ENCODE results near the gene SSBP1.
A peak's percentile ranks its signal among the peaks of the same experiment; 100 is the strongest.
"Not testable (repeated sequence)": the region's sequence is repeated elsewhere in the genome, so short reads cannot be mapped to it uniquely, and the experiment has no call there.

SSBP1 gene

DNA sequence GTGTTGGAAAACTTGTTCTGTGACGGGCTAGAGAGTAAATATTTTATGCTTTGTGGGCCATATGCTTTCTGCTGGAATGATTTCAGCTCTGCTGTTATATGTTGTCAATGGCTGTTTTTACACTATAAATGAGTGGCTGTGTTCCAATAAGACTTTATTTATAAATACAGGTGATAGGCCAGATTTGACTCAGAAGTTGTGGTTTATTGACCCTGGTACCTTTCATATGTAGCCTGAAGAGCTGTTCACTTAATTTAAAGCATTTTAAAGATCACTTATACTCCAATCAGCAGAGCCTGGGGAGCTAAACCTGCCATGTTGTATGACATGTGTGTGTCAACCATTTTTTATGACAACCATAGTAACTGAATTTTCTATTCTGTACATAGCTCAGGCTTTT lies 9.1 kb upstream of the SSBP1 start:
- no peaks in the 10 kb centered on the region for H3K9me3 ChIP-seq (ENCODE audit: control insufficient read depth, low read length)
- no peak for DNase-seq
- no peak overlapping the region for H3K27ac ChIP-seq (ENCODE audit: insufficient read depth, low read length, poor library complexity, severe bottlenecking)
- no peaks in the 10 kb centered on the region for H3K27me3 ChIP-seq (replicated peaks; ENCODE audit: control insufficient read depth, insufficient read depth, low read length, poor library complexity, severe bottlenecking)
- no peaks in the 10 kb centered on the region for H3K36me3 ChIP-seq (ENCODE audit: control insufficient read depth, insufficient read depth, low read length)
- H3K4me1 ChIP-seq (ENCODE audit: control insufficient read depth, insufficient read depth, low read length, poor library complexity, severe bottlenecking), result no peaks in the 10 kb centered on the region
- no peak overlapping the region for H3K4me3 ChIP-seq (ENCODE audit: insufficient read depth, low read depth, low read length, poor library complexity, severe bottlenecking)

DNA sequence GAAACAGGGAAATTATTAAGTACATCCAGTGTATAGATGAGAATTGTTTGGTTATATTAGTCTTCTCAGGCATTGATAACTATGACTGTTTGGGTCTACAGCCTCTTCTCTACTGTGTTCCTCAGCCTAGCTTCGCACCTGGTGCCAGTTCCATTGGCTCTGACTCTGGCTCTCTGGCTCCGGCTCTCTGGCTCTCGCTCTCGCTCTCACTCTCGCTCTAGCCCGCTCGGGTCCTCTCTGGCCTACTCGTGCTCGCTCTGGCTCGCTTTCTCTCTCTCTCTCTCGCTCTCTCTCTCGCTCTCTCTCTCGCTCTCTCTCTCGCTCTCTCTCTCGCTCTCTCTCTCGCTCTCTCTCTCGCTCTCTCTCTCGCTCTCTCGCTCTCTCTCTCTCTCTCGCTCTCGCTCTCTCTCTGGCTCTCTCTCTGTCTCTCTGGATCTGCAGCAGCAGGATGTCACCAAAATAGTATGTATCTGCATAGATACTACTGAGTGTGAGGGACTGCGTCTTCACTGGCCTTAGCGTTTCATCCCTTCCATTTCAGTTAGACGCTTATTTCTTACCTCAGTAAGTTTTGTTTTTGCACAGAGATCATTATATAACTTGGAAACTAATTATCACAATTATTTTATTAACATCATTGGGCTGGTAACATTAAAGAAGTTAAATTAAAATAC lies 6.5 kb upstream of the SSBP1 start:
- no peak for DNase-seq
- Histone ChIP-seq H3K4me3 (ENCODE audit: insufficient read depth, low read depth, low read length, poor library complexity, severe bottlenecking) (no peak overlapping the region), H3K9me3 (ENCODE audit: control insufficient read depth, low read length) (no peaks in the 10 kb centered on the region), H3K36me3 (ENCODE audit: control insufficient read depth, insufficient read depth, low read length) (no peaks in the 10 kb centered on the region), H3K27me3 (replicated peaks; ENCODE audit: control insufficient read depth, insufficient read depth, low read length, poor library complexity, severe bottlenecking) (no peaks in the 10 kb centered on the region), H3K27ac (ENCODE audit: insufficient read depth, low read length, poor library complexity, severe bottlenecking) (no peak overlapping the region), H3K4me1 (ENCODE audit: control insufficient read depth, insufficient read depth, low read length, poor library complexity, severe bottlenecking) (no peaks in the 10 kb centered on the region)

DNA sequence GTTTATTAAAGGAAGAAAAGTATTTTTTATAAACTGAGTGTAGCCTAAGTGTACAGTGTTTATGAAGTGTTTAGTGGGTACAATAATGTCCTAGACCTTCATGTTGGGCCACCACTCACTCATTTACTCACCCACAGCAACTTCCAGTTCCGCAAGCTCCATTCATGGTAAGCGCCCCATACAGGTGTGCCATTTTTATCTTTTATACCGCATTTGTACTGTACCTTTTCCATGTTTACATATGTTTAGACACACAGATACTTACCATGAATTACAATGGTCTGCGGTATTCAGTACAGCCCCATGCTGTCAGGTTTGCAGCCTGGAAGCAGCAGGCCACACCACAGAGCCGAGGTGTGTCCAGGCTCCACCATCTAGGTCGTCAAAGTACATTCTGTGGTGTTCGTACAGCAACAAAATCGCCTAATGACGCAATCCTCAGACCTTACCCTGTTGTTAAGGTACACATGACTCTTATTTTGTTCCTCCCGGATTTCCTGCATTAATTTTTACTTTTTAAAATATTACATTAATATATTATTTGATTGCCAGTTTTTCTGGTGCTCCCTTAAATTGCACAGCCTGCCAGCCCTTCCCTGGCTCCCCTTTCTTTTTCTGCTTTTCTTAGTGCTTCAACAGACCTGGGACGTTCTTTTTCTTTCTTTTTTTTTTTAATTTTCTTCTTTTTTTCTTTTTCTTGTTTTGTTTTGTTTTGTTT lies 881 bp upstream of the SSBP1 start:
- peak in 1 of 3 donors; percentile 12 for DNase-seq

DNA sequence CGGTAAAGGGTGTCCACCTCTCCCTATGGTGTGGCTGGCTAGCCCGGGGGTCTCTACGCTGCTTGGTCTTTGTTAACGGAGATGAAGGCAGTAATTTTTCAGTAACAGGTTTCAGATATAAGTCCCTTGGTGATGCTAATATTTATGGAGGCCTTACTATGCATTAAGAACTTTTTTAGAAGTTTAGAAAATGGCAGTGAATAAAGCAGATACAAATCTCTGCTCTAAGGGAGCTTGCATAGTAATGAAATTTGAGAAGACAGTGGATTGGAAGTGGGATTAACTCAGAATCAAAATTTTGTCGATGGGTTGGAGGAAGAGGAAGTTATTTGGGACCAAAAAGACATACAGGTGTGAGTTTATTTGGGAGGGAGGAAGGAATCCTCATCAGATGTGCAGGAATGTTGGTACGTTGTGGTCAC lies 445 bp downstream of the SSBP1 start:
- H3K4me3 ChIP-seq (ENCODE audit: insufficient read depth, low read depth, low read length, poor library complexity, severe bottlenecking), result peak overlapping the region; percentile 74
- no peaks in the 10 kb centered on the region for H3K27me3 ChIP-seq (replicated peaks; ENCODE audit: control insufficient read depth, insufficient read depth, low read length, poor library complexity, severe bottlenecking)
- H3K27ac ChIP-seq (ENCODE audit: insufficient read depth, low read length, poor library complexity, severe bottlenecking), result peak overlapping the region; percentile 81
- peaks cover 29% of the 10 kb centered on the region for H3K36me3 ChIP-seq (ENCODE audit: control insufficient read depth, insufficient read depth, low read length)
- H3K9me3 ChIP-seq (ENCODE audit: control insufficient read depth, low read length), result no peaks in the 10 kb centered on the region
- no peak for DNase-seq
- peaks cover 19% of the 10 kb centered on the region for H3K4me1 ChIP-seq (ENCODE audit: control insufficient read depth, insufficient read depth, low read length, poor library complexity, severe bottlenecking)

More for the DNA sequence above, 881 bp upstream of the SSBP1 start:
- H3K9me3 ChIP-seq (ENCODE audit: control insufficient read depth, low read length), result no peaks in the 10 kb centered on the region
- H3K4me3 ChIP-seq (ENCODE audit: insufficient read depth, low read depth, low read length, poor library complexity, severe bottlenecking), result peak overlapping the region; percentile 74
- H3K27ac ChIP-seq (ENCODE audit: insufficient read depth, low read length, poor library complexity, severe bottlenecking), result peak overlapping the region; percentile 81
- no peaks in the 10 kb centered on the region for H3K27me3 ChIP-seq (replicated peaks; ENCODE audit: control insufficient read depth, insufficient read depth, low read length, poor library complexity, severe bottlenecking)
- peaks cover 16% of the 10 kb centered on the region for H3K36me3 ChIP-seq (ENCODE audit: control insufficient read depth, insufficient read depth, low read length)
- H3K4me1 ChIP-seq (ENCODE audit: control insufficient read depth, insufficient read depth, low read length, poor library complexity, severe bottlenecking), result peaks cover 19% of the 10 kb centered on the region

DNA sequence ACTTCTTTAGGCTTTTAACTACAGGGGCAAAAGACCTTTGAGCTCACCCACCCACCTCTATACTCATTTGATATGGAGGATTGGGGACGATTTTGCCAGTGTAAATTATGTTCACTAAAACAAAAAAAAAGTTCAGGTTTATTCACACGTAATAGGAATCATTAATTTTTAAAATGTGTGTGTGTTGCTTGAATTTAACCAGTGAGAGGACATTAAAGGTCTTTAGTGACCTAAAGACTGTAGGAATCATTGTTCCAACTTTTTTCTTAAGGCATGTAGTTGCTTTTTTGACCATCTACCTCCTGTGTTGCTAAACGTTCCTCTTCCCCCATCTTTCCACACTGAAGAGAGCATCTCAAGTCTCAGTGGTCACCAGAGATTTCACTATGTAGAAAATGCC lies 1.1 kb downstream of the SSBP1 start:
- Histone ChIP-seq H3K4me1 (ENCODE audit: control insufficient read depth, insufficient read depth, low read length, poor library complexity, severe bottlenecking) (peaks cover 19% of the 10 kb centered on the region), H3K9me3 (ENCODE audit: control insufficient read depth, low read length) (no peaks in the 10 kb centered on the region), H3K27ac (ENCODE audit: insufficient read depth, low read length, poor library complexity, severe bottlenecking) (peak overlapping the region; percentile 81), H3K27me3 (replicated peaks; ENCODE audit: control insufficient read depth, insufficient read depth, low read length, poor library complexity, severe bottlenecking) (no peaks in the 10 kb centered on the region), H3K4me3 (ENCODE audit: insufficient read depth, low read depth, low read length, poor library complexity, severe bottlenecking) (no peak overlapping the region), H3K36me3 (ENCODE audit: control insufficient read depth, insufficient read depth, low read length) (peaks cover 35% of the 10 kb centered on the region)
- DNase-seq, result no peak

DNA sequence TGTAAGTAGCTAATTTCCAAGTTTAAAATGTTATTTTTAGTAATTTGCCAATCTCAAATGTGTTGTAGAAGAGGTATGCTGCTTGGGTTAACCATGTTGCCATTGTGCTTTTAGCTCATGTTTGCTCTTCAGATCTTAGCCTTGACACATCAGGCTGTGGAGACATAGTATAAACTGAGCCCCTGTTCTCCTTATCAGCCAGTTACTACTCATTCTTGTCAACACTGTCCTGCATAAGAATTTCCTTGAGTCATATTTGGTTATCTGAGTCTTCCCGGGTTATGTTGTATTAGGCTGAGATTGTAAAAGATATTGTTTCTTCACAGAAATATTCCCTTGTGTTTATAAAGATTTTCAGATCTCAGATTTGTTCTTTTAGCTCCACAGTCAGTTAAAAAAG lies 4.1 kb downstream of the SSBP1 start:
- Histone ChIP-seq H3K4me3 (ENCODE audit: insufficient read depth, low read depth, low read length, poor library complexity, severe bottlenecking) (no peak overlapping the region), H3K9me3 (ENCODE audit: control insufficient read depth, low read length) (no peaks in the 10 kb centered on the region), H3K36me3 (ENCODE audit: control insufficient read depth, insufficient read depth, low read length) (peaks cover 59% of the 10 kb centered on the region), H3K4me1 (ENCODE audit: control insufficient read depth, insufficient read depth, low read length, poor library complexity, severe bottlenecking) (peaks cover 16% of the 10 kb centered on the region), H3K27me3 (replicated peaks; ENCODE audit: control insufficient read depth, insufficient read depth, low read length, poor library complexity, severe bottlenecking) (no peaks in the 10 kb centered on the region), H3K27ac (ENCODE audit: insufficient read depth, low read length, poor library complexity, severe bottlenecking) (no peak overlapping the region)
- DNase-seq, result no peak

DNA sequence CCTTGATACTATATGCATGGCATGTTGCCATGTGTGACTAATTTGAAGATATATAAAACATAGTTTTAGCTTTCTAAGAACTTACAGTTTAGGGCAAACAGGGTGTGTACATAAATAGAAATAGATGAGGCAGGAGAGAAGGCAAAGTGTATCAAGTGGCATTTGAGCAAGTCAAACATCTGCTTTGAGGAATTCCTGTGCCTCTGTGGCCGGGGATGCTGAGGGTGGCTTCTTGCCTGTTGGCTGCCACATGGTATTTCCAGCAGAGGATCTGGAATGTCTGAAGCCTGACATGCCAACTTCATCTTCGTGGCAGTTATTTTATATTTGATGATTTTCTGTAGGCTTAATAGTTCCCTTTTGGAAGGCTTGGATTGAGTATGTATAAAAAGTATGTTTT lies 6.0 kb downstream of the SSBP1 start:
- no peak overlapping the region for H3K4me3 ChIP-seq (ENCODE audit: insufficient read depth, low read depth, low read length, poor library complexity, severe bottlenecking)
- peaks cover 70% of the 10 kb centered on the region for H3K36me3 ChIP-seq (ENCODE audit: control insufficient read depth, insufficient read depth, low read length)
- no peak overlapping the region for H3K27ac ChIP-seq (ENCODE audit: insufficient read depth, low read length, poor library complexity, severe bottlenecking)
- no peak for DNase-seq
- no peaks in the 10 kb centered on the region for H3K9me3 ChIP-seq (ENCODE audit: control insufficient read depth, low read length)
- H3K27me3 ChIP-seq (replicated peaks; ENCODE audit: control insufficient read depth, insufficient read depth, low read length, poor library complexity, severe bottlenecking), result no peaks in the 10 kb centered on the region
- H3K4me1 ChIP-seq (ENCODE audit: control insufficient read depth, insufficient read depth, low read length, poor library complexity, severe bottlenecking), result peaks cover 10% of the 10 kb centered on the region

DNA sequence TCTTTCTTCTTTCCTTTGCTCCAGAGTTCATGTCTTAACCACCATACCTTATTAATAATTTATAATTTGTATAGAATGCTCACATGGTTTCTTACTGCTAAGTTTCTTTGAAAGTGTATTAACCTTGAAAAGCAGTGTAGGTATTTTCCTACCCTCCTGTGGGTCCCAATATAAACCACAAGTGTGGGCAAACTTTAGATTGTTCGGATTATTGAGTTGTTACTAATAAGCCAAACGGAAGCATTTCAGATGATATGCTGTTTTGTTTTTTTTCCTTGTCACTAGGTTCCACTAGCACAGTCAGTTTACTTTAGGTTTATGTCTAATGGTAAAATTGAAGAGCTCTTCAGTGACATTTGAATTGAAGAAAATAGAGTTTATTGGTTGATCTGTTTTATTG lies 10.2 kb downstream of the SSBP1 start:
- no peak for DNase-seq
- peaks cover 9% of the 10 kb centered on the region for H3K9me3 ChIP-seq (ENCODE audit: control insufficient read depth, low read length)
- H3K27ac ChIP-seq (ENCODE audit: insufficient read depth, low read length, poor library complexity, severe bottlenecking), result no peak overlapping the region
- H3K4me3 ChIP-seq (ENCODE audit: insufficient read depth, low read depth, low read length, poor library complexity, severe bottlenecking), result no peak overlapping the region
- H3K36me3 ChIP-seq (ENCODE audit: control insufficient read depth, insufficient read depth, low read length), result peaks cover 84% of the 10 kb centered on the region
- no peaks in the 10 kb centered on the region for H3K4me1 ChIP-seq (ENCODE audit: control insufficient read depth, insufficient read depth, low read length, poor library complexity, severe bottlenecking)
- no peaks in the 10 kb centered on the region for H3K27me3 ChIP-seq (replicated peaks; ENCODE audit: control insufficient read depth, insufficient read depth, low read length, poor library complexity, severe bottlenecking)

DNA sequence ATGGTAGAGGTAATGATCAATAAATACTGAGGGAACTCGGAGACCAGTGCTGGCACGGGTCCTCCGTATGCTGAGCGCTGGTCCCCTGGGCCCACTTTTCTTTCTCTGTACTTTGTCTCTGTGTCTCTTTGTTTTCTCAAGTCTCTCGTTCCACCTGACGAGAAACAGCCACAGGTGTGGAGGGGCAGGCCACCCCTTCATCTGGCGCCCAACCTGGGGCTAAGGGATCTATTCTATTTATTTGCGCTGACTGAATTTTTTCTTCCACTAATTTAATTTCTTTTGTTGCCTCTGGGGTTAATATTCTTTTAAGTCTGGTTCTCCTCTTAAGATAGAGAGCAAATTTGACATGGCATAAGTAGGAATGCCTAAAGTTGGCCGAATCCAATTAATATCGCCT lies 13.7 kb downstream of the SSBP1 start:
- not testable (repeated sequence) for H3K4me3 ChIP-seq (ENCODE audit: insufficient read depth, low read depth, low read length, poor library complexity, severe bottlenecking); H3K9me3 ChIP-seq (ENCODE audit: control insufficient read depth, low read length); H3K4me1 ChIP-seq (ENCODE audit: control insufficient read depth, insufficient read depth, low read length, poor library complexity, severe bottlenecking); DNase-seq; H3K27me3 ChIP-seq (replicated peaks; ENCODE audit: control insufficient read depth, insufficient read depth, low read length, poor library complexity, severe bottlenecking); H3K27ac ChIP-seq (ENCODE audit: insufficient read depth, low read length, poor library complexity, severe bottlenecking)
- peaks cover 57% of the 10 kb centered on the region for H3K36me3 ChIP-seq (ENCODE audit: control insufficient read depth, insufficient read depth, low read length)

DNA sequence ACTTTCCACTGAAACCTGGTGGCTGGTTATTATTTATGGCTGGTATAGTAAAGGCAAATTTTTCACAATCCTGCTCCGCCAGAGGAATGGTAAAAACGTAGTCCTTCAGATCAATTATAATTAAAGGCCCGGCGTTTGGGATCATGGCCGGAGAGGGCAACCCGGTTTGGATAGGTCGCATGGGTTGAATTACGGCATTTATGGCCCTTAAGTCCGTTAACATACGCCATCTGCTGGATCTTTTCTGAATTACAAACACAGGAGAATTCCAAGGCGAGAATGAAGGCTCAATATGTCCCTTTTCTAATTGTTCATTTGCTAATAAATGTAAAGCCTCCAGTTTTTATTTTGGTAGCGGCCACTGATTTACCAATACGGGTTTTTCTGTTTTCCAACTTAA lies 14.5 kb downstream of the SSBP1 start:
- no peak overlapping the region for H3K27ac ChIP-seq (ENCODE audit: insufficient read depth, low read length, poor library complexity, severe bottlenecking)
- no peaks in the 10 kb centered on the region for H3K4me1 ChIP-seq (ENCODE audit: control insufficient read depth, insufficient read depth, low read length, poor library complexity, severe bottlenecking)
- H3K4me3 ChIP-seq (ENCODE audit: insufficient read depth, low read depth, low read length, poor library complexity, severe bottlenecking), result no peak overlapping the region
- DNase-seq, result no peak
- H3K27me3 ChIP-seq (replicated peaks; ENCODE audit: control insufficient read depth, insufficient read depth, low read length, poor library complexity, severe bottlenecking), result no peaks in the 10 kb centered on the region
- H3K36me3 ChIP-seq (ENCODE audit: control insufficient read depth, insufficient read depth, low read length), result peaks cover 57% of the 10 kb centered on the region
- peaks cover 9% of the 10 kb centered on the region for H3K9me3 ChIP-seq (ENCODE audit: control insufficient read depth, low read length)
